ENCODE data around the gene TLE3. TPM values are rescaled to one million over a fixed set of nuclear protein-coding genes. Genes with fewer than 3 reads are reported as not detected.

TLE3 gene
- total RNA-seq, 1 donor from 2014 or later, result 17.8 TPM

GRCh38 chr15:70109531-70109930 is 11.8 kb upstream of the TLE3 start:
- Histone ChIP-seq H3K9me3 (replicated peaks) (no peaks in the 10 kb centered on the region), H3K4me1 (peaks cover 28% of the 10 kb centered on the region), H3K36me3 (no peaks in the 10 kb centered on the region), H3K4me3 (no peak overlapping the region), H3K27me3 (ENCODE audit: low read depth) (no peaks in the 10 kb centered on the region), H3K27ac (replicated peaks) (no peak overlapping the region)
- intact Hi-C loops (cut with micrococcal nuclease), result no loop called here
- DNase-seq, result no peak
- TF ChIP-seq, protein P1, sequence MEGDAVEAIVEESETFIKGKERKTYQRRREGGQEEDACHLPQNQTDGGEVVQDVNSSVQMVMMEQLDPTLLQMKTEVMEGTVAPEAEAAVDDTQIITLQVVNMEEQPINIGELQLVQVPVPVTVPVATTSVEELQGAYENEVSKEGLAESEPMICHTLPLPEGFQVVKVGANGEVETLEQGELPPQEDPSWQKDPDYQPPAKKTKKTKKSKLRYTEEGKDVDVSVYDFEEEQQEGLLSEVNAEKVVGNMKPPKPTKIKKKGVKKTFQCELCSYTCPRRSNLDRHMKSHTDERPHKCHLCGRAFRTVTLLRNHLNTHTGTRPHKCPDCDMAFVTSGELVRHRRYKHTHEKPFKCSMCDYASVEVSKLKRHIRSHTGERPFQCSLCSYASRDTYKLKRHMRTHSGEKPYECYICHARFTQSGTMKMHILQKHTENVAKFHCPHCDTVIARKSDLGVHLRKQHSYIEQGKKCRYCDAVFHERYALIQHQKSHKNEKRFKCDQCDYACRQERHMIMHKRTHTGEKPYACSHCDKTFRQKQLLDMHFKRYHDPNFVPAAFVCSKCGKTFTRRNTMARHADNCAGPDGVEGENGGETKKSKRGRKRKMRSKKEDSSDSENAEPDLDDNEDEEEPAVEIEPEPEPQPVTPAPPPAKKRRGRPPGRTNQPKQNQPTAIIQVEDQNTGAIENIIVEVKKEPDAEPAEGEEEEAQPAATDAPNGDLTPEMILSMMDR (IDR thresholded peaks at IDR 0.05; ENCODE audit: borderline replicate concordance), result no peak

- H3K27ac ChIP-seq (replicated peaks), result no peak overlapping the region
- H3K4me3 ChIP-seq, result no peak overlapping the region
- peaks cover 31% of the 10 kb centered on the region for H3K4me1 ChIP-seq
- DNase-seq, result no peak
- H3K36me3 ChIP-seq, result no peaks in the 10 kb centered on the region
- intact Hi-C loops (cut with micrococcal nuclease), result no loop called here
- H3K27me3 ChIP-seq (ENCODE audit: low read depth), result no peaks in the 10 kb centered on the region
- no peaks in the 10 kb centered on the region for H3K9me3 ChIP-seq (replicated peaks)
- TF ChIP-seq, protein P1 (IDR thresholded peaks at IDR 0.05; ENCODE audit: borderline replicate concordance), result no peak
These were observed 6.3 kb upstream of the TLE3 start for GRCh38 chr15:70103880-70104626.

- no peak for DNase-seq
- no peak overlapping the region for H3K27ac ChIP-seq (replicated peaks)
- H3K36me3 ChIP-seq, result no peaks in the 10 kb centered on the region
- no peaks in the 10 kb centered on the region for H3K9me3 ChIP-seq (replicated peaks)
- intact Hi-C loops (cut with micrococcal nuclease), result no loop called here
- H3K27me3 ChIP-seq (ENCODE audit: low read depth), result no peaks in the 10 kb centered on the region
- peaks cover 43% of the 10 kb centered on the region for H3K4me1 ChIP-seq
- H3K4me3 ChIP-seq, result no peak overlapping the region
- TF ChIP-seq, protein P1 (IDR thresholded peaks at IDR 0.05; ENCODE audit: borderline replicate concordance), result no peak
These were observed 5.1 kb upstream of the TLE3 start for GRCh38 chr15:70102827-70103226.

DNA sequence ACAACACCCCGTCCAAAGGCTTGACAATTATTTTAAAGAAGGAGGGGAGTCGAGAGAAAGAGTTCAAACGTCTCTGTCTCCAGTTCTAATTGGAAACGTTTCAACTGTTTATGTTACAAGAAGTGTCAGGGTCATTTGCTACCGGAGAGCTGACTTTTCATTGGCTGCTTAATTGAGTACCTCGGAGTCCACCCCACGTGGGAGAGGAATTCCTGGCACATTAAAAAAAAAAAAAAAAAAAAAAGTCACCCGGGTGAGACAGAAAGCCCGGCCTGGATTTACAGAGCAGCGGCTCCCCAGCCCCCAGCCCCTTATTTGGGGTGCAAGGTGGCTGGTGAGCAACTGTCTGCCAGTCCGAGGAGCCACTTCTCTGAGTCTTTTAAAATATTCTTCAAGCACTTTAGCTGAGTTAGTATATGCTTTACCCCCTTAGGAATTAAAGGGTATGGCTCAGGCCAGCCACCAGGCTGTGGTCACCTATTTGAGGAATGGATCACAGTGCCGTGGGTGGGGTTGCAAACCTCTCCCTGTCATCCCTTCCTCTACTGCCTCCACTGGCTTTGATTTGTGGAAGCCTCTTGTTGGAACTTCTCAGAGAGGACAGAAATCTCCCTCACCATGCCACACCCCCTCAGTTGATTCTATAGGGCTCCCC is 3.9 kb upstream of the TLE3 start:
- Histone ChIP-seq H3K4me1 (peaks cover 54% of the 10 kb centered on the region), H3K27me3 (ENCODE audit: low read depth) (peaks cover 2% of the 10 kb centered on the region), H3K36me3 (no peaks in the 10 kb centered on the region), H3K9me3 (replicated peaks) (no peaks in the 10 kb centered on the region), H3K27ac (replicated peaks) (peak overlapping the region; percentile 73), H3K4me3 (peak overlapping the region; percentile 61)
- DNase-seq, result peak; percentile 31
- TF ChIP-seq, protein P1 (IDR thresholded peaks at IDR 0.05; ENCODE audit: borderline replicate concordance), result no peak
- intact Hi-C loops (cut with micrococcal nuclease), result no loop called here

GRCh38 chr15:70100474-70101341 is 3.0 kb upstream of the TLE3 start:
- Histone ChIP-seq H3K9me3 (replicated peaks) (no peaks in the 10 kb centered on the region), H3K4me3 (peak overlapping the region; percentile 61), H3K27ac (replicated peaks) (peak overlapping the region; percentile 73), H3K27me3 (ENCODE audit: low read depth) (peaks cover 11% of the 10 kb centered on the region), H3K36me3 (no peaks in the 10 kb centered on the region), H3K4me1 (peaks cover 63% of the 10 kb centered on the region)
- peak; percentile 39 for DNase-seq
- TF ChIP-seq, protein P1 (IDR thresholded peaks at IDR 0.05; ENCODE audit: borderline replicate concordance), result peak; percentile 52
- intact Hi-C loops (cut with micrococcal nuclease), result no loop called here
